Measurements from ENCODE around the gene LRP4.
A peak's percentile ranks its signal among the peaks of the same experiment; 100 is the strongest.
"Not testable (repeated sequence)": the region's sequence is repeated elsewhere in the genome, so short reads cannot be mapped to it uniquely, and the experiment has no call there.

LRP4 gene, protein sequence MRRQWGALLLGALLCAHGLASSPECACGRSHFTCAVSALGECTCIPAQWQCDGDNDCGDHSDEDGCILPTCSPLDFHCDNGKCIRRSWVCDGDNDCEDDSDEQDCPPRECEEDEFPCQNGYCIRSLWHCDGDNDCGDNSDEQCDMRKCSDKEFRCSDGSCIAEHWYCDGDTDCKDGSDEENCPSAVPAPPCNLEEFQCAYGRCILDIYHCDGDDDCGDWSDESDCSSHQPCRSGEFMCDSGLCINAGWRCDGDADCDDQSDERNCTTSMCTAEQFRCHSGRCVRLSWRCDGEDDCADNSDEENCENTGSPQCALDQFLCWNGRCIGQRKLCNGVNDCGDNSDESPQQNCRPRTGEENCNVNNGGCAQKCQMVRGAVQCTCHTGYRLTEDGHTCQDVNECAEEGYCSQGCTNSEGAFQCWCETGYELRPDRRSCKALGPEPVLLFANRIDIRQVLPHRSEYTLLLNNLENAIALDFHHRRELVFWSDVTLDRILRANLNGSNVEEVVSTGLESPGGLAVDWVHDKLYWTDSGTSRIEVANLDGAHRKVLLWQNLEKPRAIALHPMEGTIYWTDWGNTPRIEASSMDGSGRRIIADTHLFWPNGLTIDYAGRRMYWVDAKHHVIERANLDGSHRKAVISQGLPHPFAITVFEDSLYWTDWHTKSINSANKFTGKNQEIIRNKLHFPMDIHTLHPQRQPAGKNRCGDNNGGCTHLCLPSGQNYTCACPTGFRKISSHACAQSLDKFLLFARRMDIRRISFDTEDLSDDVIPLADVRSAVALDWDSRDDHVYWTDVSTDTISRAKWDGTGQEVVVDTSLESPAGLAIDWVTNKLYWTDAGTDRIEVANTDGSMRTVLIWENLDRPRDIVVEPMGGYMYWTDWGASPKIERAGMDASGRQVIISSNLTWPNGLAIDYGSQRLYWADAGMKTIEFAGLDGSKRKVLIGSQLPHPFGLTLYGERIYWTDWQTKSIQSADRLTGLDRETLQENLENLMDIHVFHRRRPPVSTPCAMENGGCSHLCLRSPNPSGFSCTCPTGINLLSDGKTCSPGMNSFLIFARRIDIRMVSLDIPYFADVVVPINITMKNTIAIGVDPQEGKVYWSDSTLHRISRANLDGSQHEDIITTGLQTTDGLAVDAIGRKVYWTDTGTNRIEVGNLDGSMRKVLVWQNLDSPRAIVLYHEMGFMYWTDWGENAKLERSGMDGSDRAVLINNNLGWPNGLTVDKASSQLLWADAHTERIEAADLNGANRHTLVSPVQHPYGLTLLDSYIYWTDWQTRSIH (N-terminal part only)

DNA sequence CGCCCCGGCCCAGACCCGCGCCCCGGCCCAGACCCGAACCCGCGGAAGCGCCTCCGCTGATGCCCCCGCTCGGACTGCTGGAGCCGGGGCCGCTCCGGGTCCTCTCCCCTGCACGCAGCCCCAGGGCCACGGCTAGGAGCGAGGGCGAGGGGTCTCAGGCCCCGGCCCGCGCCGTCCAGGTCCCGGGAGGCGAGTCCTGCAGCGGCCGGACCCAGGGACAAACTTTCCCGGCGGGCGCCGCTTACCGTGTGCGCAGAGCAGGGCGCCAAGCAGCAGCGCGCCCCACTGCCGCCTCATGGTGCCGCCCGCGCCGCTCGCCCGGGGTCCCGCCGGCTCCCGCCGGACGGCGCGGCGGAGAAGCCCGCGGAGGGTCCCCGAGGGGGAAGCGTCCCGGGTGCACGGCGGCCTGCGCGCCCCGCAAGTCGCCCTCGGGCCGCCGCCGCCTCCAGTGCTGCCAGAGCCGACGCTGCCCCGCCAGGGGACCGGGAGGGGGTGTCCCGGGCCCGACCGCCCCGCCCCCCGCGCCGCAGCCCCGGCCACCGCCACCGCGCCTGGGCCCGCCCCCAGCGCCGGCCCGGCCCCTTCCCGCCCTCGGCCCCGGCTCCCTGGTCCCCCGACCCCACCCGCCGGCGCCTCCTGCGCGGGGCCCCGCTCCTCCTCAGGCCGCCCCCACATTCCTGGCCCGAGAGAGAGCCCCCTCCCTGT lies at the start of gene LRP4:
Gene LRP4, minus strand, starts transcription at position 468 of the 705 bp plus-strand sequence. Its CDS starts 171 bp downstream, at position 297.
- DNase-seq (ENCODE audit: low read depth) = no peak

DNA sequence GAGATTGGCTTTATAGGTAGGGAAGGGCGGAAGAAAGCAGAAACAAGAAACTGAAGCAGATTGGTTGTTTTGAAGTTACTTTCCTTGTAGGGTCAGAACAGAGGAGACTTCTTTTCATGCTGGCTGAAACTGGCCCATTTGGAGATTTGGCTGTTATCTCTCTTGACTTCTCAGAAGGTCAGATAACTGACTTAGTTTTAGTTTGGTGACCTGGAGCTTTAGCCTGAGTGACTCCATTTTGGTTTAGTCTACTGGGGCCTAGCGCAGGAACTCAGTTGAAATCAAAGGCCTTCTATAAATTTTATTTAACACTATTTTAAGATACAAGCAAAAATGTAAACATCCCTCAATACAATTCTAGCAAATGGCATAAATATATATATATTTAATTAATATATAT lies 49.6 kb upstream of the LRP4 start:
- no peak for DNase-seq (ENCODE audit: low read depth)

DNA sequence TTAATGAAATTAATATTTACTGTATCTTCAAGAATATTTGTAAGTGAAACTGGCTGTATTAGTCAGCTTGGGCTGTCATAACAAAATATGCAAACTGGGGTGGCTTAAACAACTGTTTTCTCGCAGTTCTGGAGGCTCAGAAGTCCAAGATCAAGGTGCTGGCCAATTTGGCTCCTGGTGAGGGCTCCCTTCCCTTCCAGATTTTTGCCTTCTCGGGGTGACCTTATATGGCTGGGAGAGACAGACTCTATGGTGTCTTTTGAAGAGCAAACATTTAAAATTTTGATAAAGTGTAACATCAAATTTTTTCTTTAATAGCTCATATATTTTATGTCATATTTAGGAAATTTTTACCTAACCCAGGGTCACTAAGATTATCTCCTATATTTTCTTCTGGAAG lies 48.4 kb upstream of the LRP4 start:
- DNase-seq (ENCODE audit: low read depth) = no peak

DNA sequence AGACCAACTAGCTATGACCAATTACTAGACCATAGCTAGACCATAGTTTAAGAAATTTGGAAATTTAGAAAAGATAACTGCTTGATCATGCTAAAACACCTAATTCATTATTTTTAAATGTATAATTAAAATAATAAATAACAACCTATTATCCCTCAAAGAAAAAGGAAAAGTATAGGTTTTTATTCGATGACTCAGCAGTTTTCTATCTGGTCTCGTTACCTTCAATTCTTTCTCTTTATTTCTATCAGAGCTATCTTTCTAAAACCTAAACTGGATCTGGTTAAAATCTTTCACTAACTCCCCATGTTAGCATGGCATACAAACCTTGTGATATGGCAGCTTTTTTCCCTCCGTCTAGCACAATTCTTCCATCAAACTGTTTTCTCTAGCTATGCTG lies 45.5 kb upstream of the LRP4 start:
- no peak for DNase-seq (ENCODE audit: low read depth)

DNA sequence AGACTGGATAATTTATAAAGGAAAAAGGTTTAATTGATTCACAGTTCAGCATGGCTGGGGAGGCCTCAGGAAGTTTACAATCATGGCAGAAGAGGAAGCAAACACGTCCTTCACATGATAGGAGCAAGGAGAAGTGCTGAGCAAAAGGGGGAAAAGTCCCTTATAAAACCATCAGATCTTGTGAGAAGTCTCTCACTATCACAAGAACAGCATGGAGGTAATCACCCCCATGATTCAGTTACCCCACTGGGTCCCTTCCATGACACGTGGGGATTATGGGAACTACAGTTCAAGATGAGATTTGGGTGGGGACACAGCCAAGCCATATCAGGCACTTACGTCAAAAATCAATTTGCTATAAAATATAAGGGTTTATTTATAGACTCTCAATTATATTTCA lies 43.5 kb upstream of the LRP4 start:
- not testable (repeated sequence) for DNase-seq (ENCODE audit: low read depth)

DNA sequence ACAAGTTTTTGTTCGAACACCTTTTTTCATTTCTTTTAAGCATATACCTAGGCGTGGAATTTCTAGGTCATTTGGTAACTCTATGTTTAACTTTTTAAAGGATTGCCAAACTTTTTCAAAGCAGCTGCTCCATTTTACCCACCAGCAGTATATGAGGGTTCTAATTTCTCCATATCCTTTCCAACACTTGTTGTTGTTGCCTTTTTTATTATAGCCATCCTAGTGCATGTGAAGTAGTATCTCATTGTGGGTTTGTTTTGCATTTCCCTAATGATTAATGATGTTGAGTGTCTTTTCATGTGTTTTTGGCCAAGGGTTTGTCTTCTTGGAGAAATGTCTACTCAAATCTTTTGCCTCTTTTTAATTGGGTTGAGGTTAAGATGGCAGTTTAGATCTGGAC lies 42.7 kb upstream of the LRP4 start:
- no peak for DNase-seq (ENCODE audit: low read depth)

DNA sequence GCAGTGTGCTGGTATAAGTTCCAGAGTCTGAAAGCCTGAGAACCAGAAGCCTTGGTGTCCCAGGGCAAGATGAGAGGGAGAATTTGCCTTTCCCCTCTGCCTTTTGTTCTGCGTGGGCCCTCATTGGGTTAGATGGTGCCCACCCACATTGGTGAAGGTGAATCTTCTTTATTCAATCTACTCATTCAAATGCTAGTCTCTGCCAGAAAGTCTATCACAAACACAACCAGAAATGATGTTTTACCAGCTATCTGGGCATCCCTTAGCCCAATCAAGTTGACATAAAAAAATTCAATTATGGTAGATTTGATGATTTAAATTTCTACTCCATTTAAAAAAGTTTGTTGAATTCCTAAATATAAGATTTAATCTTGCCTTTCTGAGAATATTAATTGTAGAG lies 40.4 kb upstream of the LRP4 start:
- DNase-seq (ENCODE audit: low read depth) = no peak

DNA sequence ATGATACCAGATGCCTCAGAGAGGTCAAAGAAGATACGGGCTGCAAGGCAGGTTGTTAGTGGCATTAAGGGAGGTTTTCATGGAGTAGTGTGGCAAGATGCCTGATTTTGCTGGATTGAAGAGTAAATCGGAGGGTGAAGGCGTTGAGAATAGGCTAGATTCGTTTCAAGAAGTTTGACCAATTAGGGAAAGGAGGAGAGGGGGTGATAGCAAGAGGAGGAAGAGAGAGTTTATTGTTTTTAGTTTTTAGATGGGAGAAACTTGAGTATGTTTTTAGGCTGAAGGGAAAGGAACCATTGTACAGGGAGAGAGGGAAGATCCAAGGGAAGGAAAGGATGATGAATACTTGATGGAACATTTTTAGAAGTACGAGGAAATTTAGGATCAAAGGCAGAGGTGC lies 34.7 kb upstream of the LRP4 start:
- no peak for DNase-seq (ENCODE audit: low read depth)

DNA sequence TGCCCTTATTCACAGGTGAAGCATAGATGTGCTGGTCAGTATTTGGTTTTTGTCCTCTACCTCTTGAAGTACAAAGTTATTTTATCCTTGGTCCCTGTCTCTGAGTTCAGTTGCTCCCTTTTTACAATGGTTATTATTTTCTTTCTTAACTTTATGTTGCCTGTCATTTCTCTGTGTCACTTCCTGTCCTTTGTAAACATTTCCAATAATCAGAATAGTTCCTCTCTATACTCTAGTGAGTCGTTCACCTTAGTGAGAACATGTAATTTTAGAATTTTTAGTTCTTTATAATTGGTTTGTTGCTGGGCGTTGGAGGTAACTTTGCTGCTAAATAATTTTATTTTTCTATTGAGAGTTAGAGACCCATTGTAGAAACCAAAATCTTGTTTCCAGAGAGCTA lies 34.2 kb upstream of the LRP4 start:
- no peak for DNase-seq (ENCODE audit: low read depth)

DNA sequence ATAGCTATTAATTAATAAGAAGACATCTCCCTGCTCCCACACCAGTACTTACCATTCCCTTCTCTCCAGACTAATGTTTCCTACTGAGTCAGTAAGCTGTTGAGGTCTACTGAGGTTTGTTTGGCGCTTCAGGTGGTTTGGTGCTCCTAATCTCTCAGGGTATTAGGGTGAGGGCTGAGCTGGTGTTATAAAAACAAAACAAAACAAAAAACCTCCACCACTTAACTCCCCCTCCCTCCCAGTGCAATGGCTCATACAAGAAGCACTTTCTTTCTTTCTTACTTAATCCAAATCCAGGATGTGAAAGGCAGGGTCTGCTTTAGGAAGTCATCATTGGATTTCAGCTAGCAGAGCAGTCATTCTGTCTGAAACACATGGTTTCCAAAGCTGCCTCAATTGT lies 33.5 kb upstream of the LRP4 start:
- no peak for DNase-seq (ENCODE audit: low read depth)

DNA sequence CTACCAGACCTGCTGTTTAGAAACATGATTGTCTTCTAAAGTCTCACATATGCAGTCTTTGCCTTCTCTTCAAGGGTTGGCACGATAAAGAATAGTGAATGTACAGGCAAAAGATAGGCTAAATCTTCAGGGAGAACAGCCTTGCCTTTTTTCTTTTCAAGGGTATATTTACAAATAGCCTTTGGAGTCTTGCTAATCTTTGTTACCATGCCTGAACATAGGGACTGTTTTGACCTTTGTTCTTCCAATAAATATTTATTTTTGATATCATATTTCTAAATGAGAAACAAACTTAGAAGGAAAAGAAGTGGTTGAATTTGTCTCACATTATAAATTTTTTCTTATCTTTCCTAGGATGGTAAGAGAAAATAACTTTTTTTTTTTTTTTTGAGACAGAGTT lies 30.9 kb upstream of the LRP4 start:
- no peak for DNase-seq (ENCODE audit: low read depth)

DNA sequence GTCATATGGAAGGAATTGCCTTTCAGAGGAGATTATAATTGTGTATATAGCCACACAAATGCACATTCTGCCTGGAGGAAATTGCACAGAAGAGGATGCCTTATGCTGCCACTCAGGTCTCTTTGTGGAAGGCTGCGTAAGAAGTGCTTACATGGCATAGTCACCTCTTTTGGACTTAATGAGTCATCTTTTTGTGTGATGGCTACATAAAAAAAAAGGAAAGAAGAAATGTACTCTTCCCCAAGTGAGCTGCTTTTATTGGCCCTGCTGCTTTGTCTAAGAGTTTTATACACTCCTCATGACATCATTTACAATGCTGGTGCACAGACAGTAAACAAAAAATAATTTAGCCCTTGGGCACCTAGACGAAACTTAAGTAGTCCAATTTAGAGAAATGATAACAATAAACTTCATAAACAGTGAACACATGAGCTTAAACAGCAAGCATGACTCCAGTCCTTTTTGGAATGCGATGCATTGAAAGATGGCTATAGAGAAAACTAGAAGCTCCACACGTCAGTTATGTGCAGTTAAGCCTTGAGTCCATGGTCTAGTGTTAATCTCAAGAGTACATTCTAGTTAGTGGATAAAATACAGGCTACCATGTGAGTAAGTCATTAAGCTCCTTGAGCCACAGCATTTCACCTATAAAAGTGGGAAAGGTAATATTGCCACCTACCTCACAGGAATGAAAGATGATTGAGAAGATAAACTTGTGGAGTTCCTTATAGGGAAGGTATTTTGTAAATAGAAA lies 30.2 kb upstream of the LRP4 start:
- DNase-seq (ENCODE audit: low read depth) = peak; percentile 72

DNA sequence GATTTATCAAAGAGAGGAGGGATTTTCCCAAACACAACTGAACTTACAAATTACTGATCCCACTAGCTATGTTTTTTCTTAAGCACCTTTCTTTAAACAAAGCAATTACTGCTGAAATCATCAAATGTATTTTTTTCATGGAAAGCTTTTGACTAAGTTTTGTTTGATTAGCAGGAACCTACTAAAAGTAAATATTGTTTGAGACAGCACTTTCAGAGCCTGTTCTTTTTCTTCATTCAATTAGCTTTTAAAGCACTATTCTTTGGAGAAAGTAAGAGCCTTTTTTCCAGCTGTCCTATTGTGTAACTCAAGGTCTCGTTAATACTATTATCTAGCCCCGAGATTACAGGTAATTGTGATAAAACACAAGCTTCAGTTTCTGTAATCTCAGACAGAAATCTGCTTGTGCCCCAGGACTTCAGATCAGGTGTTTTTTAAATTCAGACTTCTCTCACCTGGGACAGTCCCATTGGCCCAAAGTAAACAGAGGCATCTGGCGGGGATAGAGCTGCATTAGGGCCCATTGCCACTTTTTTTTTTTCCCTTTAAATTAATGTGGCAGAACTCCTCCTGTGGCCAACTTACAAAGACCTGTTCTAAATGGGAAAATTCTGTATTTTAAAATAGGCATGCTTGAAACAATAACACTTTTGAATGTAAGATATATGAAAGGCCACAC lies 29.2 kb upstream of the LRP4 start:
- DNase-seq (ENCODE audit: low read depth) = no peak

DNA sequence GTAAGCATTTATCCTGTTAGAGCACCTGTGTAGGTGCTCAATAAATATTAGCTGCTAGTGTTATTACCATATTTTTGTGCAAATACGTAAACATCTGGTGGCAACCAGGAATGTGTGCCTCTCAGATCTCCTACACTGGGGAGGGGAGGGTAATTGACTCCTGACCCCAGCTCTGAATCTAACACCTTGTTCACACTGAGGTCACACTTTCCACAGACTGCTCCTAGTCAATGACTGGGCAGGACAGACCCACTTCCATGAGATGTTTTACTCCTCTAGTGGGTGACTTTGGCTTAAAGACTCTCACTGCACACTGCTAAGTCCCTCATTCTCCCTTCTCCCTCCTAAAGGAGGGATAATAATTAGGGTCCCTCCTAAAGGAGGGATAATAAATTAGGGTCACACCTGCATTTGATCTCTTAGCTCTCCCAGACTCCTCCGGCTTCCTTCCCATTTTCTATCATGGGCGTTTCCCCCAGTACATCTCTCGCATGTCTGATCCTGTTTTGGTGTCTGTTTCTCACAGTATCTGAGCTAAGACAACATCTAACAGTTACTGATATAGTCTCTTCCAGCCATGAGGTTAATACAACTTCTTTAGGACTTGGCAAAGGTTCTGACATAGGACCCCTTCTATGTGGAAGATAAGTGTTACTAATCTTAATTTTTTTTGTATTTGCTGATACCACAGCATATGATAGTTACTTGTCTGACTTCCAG lies 26.2 kb upstream of the LRP4 start:
- no peak for DNase-seq (ENCODE audit: low read depth)

DNA sequence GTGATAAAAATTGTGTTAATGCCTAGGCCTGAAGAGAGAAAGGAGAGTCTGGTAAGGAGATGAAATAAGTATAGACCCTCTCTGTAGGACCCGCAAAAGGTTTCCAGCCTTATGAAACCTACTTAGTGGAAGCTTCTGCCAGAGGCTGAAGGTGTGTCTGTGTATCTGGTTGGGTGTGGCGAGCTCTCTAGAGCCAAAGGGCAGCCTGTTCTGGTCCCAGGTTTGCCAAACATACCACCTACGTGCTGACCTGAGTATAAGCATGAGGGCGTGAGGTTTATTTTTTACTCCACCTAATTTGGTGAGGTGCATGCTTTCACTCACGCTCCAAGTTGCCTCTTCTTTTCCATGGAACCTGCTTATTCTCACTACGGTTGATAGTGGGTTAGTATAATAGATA lies 23.8 kb upstream of the LRP4 start:
- DNase-seq (ENCODE audit: low read depth) = no peak

DNA sequence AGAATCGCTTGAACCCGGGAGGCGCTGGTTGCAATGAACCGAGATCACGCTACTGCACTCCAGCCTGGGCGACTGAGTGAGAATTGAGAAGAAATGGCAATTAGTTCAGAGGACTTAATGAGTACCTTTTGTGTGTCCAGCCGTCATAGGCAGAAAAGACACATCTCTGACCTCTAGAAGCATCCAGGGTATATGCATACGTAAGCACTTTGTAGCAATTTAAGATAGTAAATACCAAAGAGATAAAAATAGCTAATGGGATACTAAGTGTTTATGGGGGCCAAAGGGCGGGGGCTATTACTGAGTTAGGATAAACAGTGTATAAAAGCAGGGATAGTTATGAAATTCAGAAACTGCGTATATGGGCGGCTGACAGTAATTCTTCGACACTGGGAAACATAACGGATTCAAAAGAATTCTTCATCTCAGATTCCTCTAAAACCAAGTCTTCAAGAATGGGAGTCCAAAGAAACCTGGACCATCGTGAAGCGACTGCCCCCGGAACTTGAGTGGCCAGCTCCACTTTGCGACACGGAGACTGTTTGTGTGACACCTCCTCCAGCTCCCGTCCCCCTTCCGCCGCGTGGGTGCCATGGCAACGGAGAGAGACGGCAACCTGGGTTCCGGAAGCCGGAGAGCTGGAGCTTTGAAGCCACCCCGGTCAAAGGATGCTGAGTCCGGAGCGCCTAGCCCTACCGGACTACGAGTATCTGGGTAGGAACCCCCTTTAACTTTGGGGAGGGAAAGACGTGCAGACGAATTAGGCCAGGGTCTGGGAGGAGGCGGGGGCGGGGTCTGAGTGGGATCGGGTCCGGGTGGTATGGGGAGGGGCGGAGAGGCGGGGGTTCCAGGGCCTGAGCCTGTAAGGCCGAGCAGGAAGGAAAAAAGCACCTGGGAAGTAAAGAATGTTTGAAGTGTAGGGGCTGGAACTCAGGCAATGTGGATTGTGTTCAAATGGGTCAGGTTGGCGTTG lies 18.1 kb upstream of the LRP4 start, which contains the start of gene CSTPP1:
Gene CSTPP1, plus strand, starts transcription at position 624 of the 973 bp plus-strand sequence. Its CDS starts 45 bp downstream, at position 669.
- DNase-seq (ENCODE audit: low read depth) = peak; percentile 65

DNA sequence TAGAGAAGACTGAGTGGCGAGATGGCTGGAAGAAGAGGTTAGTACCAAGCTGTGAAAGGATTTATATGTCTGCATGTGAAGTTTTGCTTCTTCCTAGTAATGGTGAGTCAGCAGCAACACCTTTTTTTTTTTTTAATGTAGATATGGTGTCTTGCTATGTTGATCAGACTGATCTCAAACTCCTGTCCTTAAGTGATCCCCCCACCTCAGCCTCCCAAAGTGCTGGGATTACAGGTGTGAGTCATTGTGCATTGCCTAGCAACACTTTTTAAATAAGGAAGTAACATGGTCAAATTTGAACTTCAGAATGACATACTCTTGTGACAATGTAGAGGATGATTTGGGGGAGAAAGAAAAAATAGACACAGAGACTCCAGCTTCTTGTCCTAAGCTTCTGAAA lies 11.7 kb upstream of the LRP4 start:
- DNase-seq (ENCODE audit: low read depth) = no peak

DNA sequence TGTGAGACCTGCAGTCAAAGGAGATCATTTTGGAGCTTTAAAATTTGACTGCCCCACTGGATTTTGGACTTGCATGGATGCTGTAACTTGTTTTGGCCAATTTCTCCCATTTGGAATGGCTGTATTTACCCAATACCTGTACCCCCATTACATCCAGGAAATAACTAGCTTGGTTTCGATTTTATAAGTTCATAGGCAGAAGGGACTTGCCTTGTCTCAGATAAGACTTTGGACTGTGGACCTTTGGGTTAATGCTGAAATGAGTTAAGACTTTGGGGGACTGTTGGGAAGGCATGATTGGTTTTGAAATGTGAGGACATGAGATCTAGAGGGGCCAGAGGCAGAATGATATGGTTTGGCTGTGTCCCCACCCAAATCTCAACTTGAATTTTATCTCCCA lies 10.4 kb upstream of the LRP4 start:
- DNase-seq (ENCODE audit: low read depth) = not testable (repeated sequence)
